ENCODE data around the gene CSF2RB.

- TF ChIP-seq ZNF782 (CRISPR knock-in tag; IDR thresholded peaks at IDR 0.05; ENCODE audit: borderline replicate concordance) = no peak
- no peak for TF ChIP-seq SMC3 (IDR thresholded peaks at IDR 0.05; ENCODE audit: low read length)
- TF ChIP-seq CTCF (CRISPR knock-in tag; IDR thresholded peaks at IDR 0.05) = no peak
- no peak for TF ChIP-seq ZNF274 (CRISPR knock-in tag; IDR thresholded peaks at IDR 0.05)
- no peak for TF ChIP-seq POLR2A (IDR thresholded peaks at IDR 0.05; ENCODE audit: insufficient read depth in 1 of 2, low read depth in 2 of 2, low read length in 2 of 2)
- no peak for TF ChIP-seq ELF4 (CRISPR knock-in tag; IDR thresholded peaks at IDR 0.05; ENCODE audit: borderline replicate concordance)
- TF ChIP-seq ZNF234 (CRISPR knock-in tag; conservative IDR thresholded peaks at IDR 0.05) = no peak
- TF ChIP-seq CHD2 (IDR thresholded peaks at IDR 0.05; ENCODE audit: low read depth, low read length) = no peak
- no peak for TF ChIP-seq ZNF788 (CRISPR knock-in tag; IDR thresholded peaks at IDR 0.05; ENCODE audit: borderline replicate concordance)
- TF ChIP-seq ZNF629 (CRISPR knock-in tag; conservative IDR thresholded peaks at IDR 0.05) = no peak
- TF ChIP-seq GABPA (IDR thresholded peaks at IDR 0.05; ENCODE audit: low read depth, low read length) = no peak
- no peak for TF ChIP-seq GABPA (CRISPR knock-in tag; IDR thresholded peaks at IDR 0.05; ENCODE audit: low read depth)
- no peak for TF ChIP-seq RXRA (CRISPR knock-in tag; IDR thresholded peaks at IDR 0.05)
Observed at GRCh38 chr22:36865346-36865745, 48.1 kb upstream of the CSF2RB start.

All from HepG2 (cell line).